SK-N-SH treated with all-trans-retinoic acid at 6 μM for 48 hours (cell line): ENCODE results near the gene FIGNL1.

Source experiments
- GLIS3 ChIP-seq: fragments of 250-450 bp; sonication (Bioruptor Pico); IDR thresholded peaks from 2 replicates; pipeline ENCODE4 v1.5.0; 2020; ENCODE audit warnings: mild to moderate bottlenecking, moderate library complexity
- RARB ChIP-seq: fragments of 250-450 bp; sonication (Bioruptor Pico); IDR thresholded peaks from 2 replicates; pipeline ENCODE4 v1.8.0; 2021; ENCODE audit warnings: mild to moderate bottlenecking, moderate library complexity
- TOX ChIP-seq: fragments of 250-450 bp; sonication (Bioruptor Pico); IDR thresholded peaks from 2 replicates; pipeline ENCODE4 v1.8.0; 2021; ENCODE audit warnings: mild to moderate bottlenecking, moderate library complexity, borderline replicate concordance
- TSHZ2 ChIP-seq: fragments of 250-450 bp; sonication (Bioruptor Pico); IDR thresholded peaks from 2 replicates; pipeline ENCODE4 v1.5.0; 2020; ENCODE audit warnings: mild to moderate bottlenecking, moderate library complexity
- ZC3H10 ChIP-seq: fragments of 250-450 bp; sonication (Bioruptor Pico); IDR thresholded peaks from 2 replicates; pipeline ENCODE4 v1.5.1; 2021; ENCODE audit warnings: mild to moderate bottlenecking, moderate library complexity
- ZFP30 ChIP-seq: fragments of 450-650 bp; formaldehyde crosslinking; IDR thresholded peaks from 2 replicates; pipeline ENCODE4 v1.5.0; 2022; ENCODE audit warnings: mild to moderate bottlenecking, moderate library complexity
- ZNF70 ChIP-seq: fragments of 450-650 bp; formaldehyde crosslinking; IDR thresholded peaks from 2 replicates; pipeline ENCODE4 v1.5.0; 2020; ENCODE audit warnings: mild to moderate bottlenecking, moderate library complexity
- ZNF8 ChIP-seq: fragments of 450-650 bp; formaldehyde crosslinking; IDR thresholded peaks from 2 replicates; pipeline ENCODE4 v1.5.0; 2020; ENCODE audit warnings: mild to moderate bottlenecking, moderate library complexity
- TF ChIP-seq, protein P1 (sequence below): fragments of 250-450 bp; sonication (Bioruptor Pico); IDR thresholded peaks from 2 replicates; pipeline ENCODE4 v1.8.0; 2020; ENCODE audit warnings: mild to moderate bottlenecking, moderate library complexity, borderline replicate concordance

DNA sequence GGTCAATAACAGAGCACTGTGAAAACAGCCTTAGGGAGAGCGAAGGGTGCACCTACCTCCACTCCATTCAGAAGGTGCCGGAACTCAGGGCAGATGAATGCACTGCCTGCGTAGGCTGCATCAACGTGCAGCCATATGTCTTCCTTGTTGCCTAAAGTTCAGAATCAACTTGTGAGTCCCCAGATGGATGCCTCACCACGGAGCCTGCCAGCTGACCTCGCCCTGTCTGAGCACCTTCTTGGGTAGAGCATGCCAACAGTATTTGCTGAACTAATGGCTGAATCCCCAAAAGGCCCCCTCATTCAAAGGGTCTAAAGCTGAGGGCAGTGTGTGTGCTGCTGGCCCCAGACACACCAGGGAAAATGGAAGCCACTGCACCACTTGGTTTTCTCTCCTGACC lies 48.9 kb upstream of the FIGNL1 start:
- TF ChIP-seq TSHZ2 (CRISPR knock-in tag) (no peak), ZC3H10 (CRISPR knock-in tag) (no peak), ZNF70 (CRISPR knock-in tag) (no peak), ZNF8 (CRISPR knock-in tag) (no peak), ZFP30 (CRISPR knock-in tag) (no peak), GLIS3 (no peak), RARB (CRISPR knock-in tag) (no peak), TOX (CRISPR knock-in tag) (no peak)
- TF ChIP-seq, protein P1, sequence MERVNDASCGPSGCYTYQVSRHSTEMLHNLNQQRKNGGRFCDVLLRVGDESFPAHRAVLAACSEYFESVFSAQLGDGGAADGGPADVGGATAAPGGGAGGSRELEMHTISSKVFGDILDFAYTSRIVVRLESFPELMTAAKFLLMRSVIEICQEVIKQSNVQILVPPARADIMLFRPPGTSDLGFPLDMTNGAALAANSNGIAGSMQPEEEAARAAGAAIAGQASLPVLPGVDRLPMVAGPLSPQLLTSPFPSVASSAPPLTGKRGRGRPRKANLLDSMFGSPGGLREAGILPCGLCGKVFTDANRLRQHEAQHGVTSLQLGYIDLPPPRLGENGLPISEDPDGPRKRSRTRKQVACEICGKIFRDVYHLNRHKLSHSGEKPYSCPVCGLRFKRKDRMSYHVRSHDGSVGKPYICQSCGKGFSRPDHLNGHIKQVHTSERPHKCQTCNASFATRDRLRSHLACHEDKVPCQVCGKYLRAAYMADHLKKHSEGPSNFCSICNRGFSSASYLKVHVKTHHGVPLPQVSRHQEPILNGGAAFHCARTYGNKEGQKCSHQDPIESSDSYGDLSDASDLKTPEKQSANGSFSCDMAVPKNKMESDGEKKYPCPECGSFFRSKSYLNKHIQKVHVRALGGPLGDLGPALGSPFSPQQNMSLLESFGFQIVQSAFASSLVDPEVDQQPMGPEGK = no peak
